Large intestine (tissue), 3 donors: ENCODE measurements around the gene TMEM45B. TPM values are rescaled to one million over a fixed set of nuclear protein-coding genes. Genes with fewer than 3 reads are reported as not detected.
"Not testable (repeated sequence)": the region's sequence is repeated elsewhere in the genome, so short reads cannot be mapped to it uniquely, and the experiment has no call there.

ENCODE experiments used
- DNase-seq, 2 donors: peaks; one replicate each; pipeline versions ENCODE4 v3.0.0 to v3.0.0-alpha.2; 2013
- H3K27ac ChIP-seq: one replicate; pipeline ENCODE4 v1.5.1; 2013; ENCODE audit warnings: low read length
- H3K27me3 ChIP-seq: 2 replicates; pipeline ENCODE4 v1.6.1; 2013; ENCODE audit warnings: low read length; ENCODE audit not compliant: control insufficient read depth, insufficient read depth
- H3K36me3 ChIP-seq: 2 replicates; pipeline ENCODE4 v1.6.1; 2013; ENCODE audit warnings: low read length; ENCODE audit not compliant: control insufficient read depth, insufficient read depth
- H3K4me1 ChIP-seq: one replicate; pipeline ENCODE4 v1.6.1; 2013; ENCODE audit warnings: low read length; ENCODE audit not compliant: control insufficient read depth, insufficient read depth
- H3K4me3 ChIP-seq: one replicate; pipeline ENCODE4 v1.5.1; 2013; ENCODE audit warnings: low read length
- H3K9me3 ChIP-seq: one replicate; pipeline ENCODE4 v1.6.1; 2013; ENCODE audit warnings: mild to moderate bottlenecking, low read depth, low read length, moderate library complexity; ENCODE audit not compliant: control insufficient read depth
- WGBS: methylation state at CpG from one replicate; pipeline ENCODE4 v1.1.5; 2013; ENCODE audit warnings: low lambda C conversion rate; ENCODE audit not compliant: insufficient coverage; 5-methylcytosine and 5-hydroxymethylcytosine counted together
- polyA plus RNA-seq: library from polyadenylated mRNA; unstranded; fragments of 120-200 nt; gene quantifications from one replicate; pipeline ENCODE4 v1.2.1, GENCODE V29; 2013

The TMEM45B gene
- polyA plus RNA-seq, 1 donor: 247 TPM

- no peaks in the 10 kb centered on the region for H3K9me3 ChIP-seq
- no peak overlapping the region for H3K4me3 ChIP-seq
- H3K4me1 ChIP-seq: peaks cover 23% of the 10 kb centered on the region
- peak overlapping the region; percentile 44 for H3K27ac ChIP-seq
- WGBS: no CpG with 5 or more reads among the region's 3 CpGs
- H3K27me3 ChIP-seq: no peaks in the 10 kb centered on the region
- peaks cover 63% of the 10 kb centered on the region for H3K36me3 ChIP-seq
- DNase-seq: peak; percentile 49 to 69
These were observed 50.7 kb downstream of the TMEM45B start for GRCh38 chr11:129866311-129866710.

- H3K4me3 ChIP-seq, DNase-seq, H3K27me3 ChIP-seq, H3K27ac ChIP-seq, H3K9me3 ChIP-seq: not testable (repeated sequence)
- Histone ChIP-seq H3K36me3 (peaks cover 81% of the 10 kb centered on the region), H3K4me1 (peaks cover 15% of the 10 kb centered on the region)
- 100% methylated on average over 1 of the region's 16 CpGs for WGBS
These were observed 53.0 kb downstream of the TMEM45B start for GRCh38 chr11:129868626-129869025.

- 74% methylated on average over 2 of the region's 7 CpGs for WGBS
- no peaks in the 10 kb centered on the region for H3K27me3 ChIP-seq
- peaks cover 87% of the 10 kb centered on the region for H3K36me3 ChIP-seq
- DNase-seq: no peak
- no peaks in the 10 kb centered on the region for H3K9me3 ChIP-seq
- no peak overlapping the region for H3K27ac ChIP-seq
- no peak overlapping the region for H3K4me3 ChIP-seq
- peaks cover under 1% of the 10 kb centered on the region for H3K4me1 ChIP-seq
These were observed 56.3 kb downstream of the TMEM45B start for GRCh38 chr11:129871914-129872313.

GRCh38 chr11:129880311-129880710, 64.7 kb downstream of the TMEM45B start:
- H3K36me3 ChIP-seq: peaks cover 96% of the 10 kb centered on the region

GRCh38 chr11:129881570-129882170, 66.0 kb downstream of the TMEM45B start:
- no peak overlapping the region for H3K27ac ChIP-seq
- H3K4me3 ChIP-seq: no peak overlapping the region
- WGBS: 86% methylated on average over 1 of the region's 9 CpGs
- no peaks in the 10 kb centered on the region for H3K4me1 ChIP-seq
- no peaks in the 10 kb centered on the region for H3K9me3 ChIP-seq
- no peak for DNase-seq
- H3K27me3 ChIP-seq: no peaks in the 10 kb centered on the region
- peaks cover 96% of the 10 kb centered on the region for H3K36me3 ChIP-seq

More at GRCh38 chr11:129880311-129880710, 64.7 kb downstream of the TMEM45B start:
- DNase-seq: no peak
- Histone ChIP-seq H3K9me3 (no peaks in the 10 kb centered on the region), H3K4me3 (no peak overlapping the region), H3K27ac (no peak overlapping the region), H3K4me1 (no peaks in the 10 kb centered on the region), H3K27me3 (no peaks in the 10 kb centered on the region)
- WGBS: no CpG with 5 or more reads among the region's 3 CpGs

- Histone ChIP-seq H3K4me1 (no peaks in the 10 kb centered on the region), H3K27ac (no peak overlapping the region), H3K4me3 (no peak overlapping the region), H3K36me3 (peaks cover 92% of the 10 kb centered on the region), H3K9me3 (no peaks in the 10 kb centered on the region), H3K27me3 (no peaks in the 10 kb centered on the region)
- DNase-seq: no peak
- no CpG with 5 or more reads among the region's 8 CpGs for WGBS
These were observed 68.9 kb downstream of the TMEM45B start for GRCh38 chr11:129884581-129884980.

GRCh38 chr11:129885381-129885780, 69.7 kb downstream of the TMEM45B start:
- no peak for DNase-seq
- WGBS: no CpG with 5 or more reads among the region's 12 CpGs
- Histone ChIP-seq H3K9me3 (no peaks in the 10 kb centered on the region), H3K4me1 (no peaks in the 10 kb centered on the region), H3K36me3 (peaks cover 91% of the 10 kb centered on the region), H3K27ac (no peak overlapping the region), H3K27me3 (no peaks in the 10 kb centered on the region), H3K4me3 (no peak overlapping the region)

- Histone ChIP-seq H3K4me1 (no peaks in the 10 kb centered on the region), H3K9me3 (no peaks in the 10 kb centered on the region), H3K4me3 (no peak overlapping the region), H3K36me3 (peaks cover 81% of the 10 kb centered on the region), H3K27ac (no peak overlapping the region), H3K27me3 (no peaks in the 10 kb centered on the region)
- no peak for DNase-seq
- no CpG with 5 or more reads among the region's 5 CpGs for WGBS
These were observed 72.8 kb downstream of the TMEM45B start for GRCh38 chr11:129888451-129888850.

GRCh38 chr11:129894278-129895125, 78.9 kb downstream of the TMEM45B start:
- WGBS: no CpG with 5 or more reads among the region's 13 CpGs
- H3K27me3 ChIP-seq: no peaks in the 10 kb centered on the region
- peak overlapping the region; percentile 86 for H3K4me3 ChIP-seq
- peaks cover 27% of the 10 kb centered on the region for H3K36me3 ChIP-seq
- DNase-seq: peak in 1 of 2 donors; percentile 54
- H3K9me3 ChIP-seq: no peaks in the 10 kb centered on the region
- peak overlapping the region; percentile 74 for H3K27ac ChIP-seq
- no peaks in the 10 kb centered on the region for H3K4me1 ChIP-seq

- H3K36me3 ChIP-seq: peaks cover 21% of the 10 kb centered on the region
- peak within 1 kb of the TSS; percentile 74 for H3K27ac ChIP-seq
- H3K4me1 ChIP-seq: no peaks in the 10 kb centered on the region
- DNase-seq: peak; percentile 69 to 80
- peak within 1 kb of the TSS; percentile 86 for H3K4me3 ChIP-seq
- no peaks in the 10 kb centered on the region for H3K27me3 ChIP-seq
- H3K9me3 ChIP-seq: no peaks in the 10 kb centered on the region
- 0% methylated on average over 1 of the region's 77 CpGs for WGBS
These were observed 79.7 kb downstream of the TMEM45B start, which contains the start of gene NFRKB for GRCh38 chr11:129895126-129896041. TSS of gene NFRKB (minus strand) at chr11:129895578. CDS start at chr11:129892849, 2,729 bp downstream.
